Keratinocyte (primary cell): ENCODE results near the gene FAM78B. TPM values are rescaled to one million over a fixed set of nuclear protein-coding genes. Genes with fewer than 3 reads are reported as not detected.

ENCODE experiments used
- DNase-seq: peaks from one replicate; pipeline ENCODE4 v3.0.0-alpha.2; 2011; ENCODE audit warnings: low read depth, missing footprints, low spot score
- FAIRE-seq: peaks from 2 replicates; lab custom pipeline; 2011; peaks lifted over from hg19 to GRCh38; lab: Jason Lieb, UNC
- H2AFZ ChIP-seq: 2 replicates; pipeline ENCODE4 v1.6.0; 2012; ENCODE audit warnings: low read length, control low read depth, inconsistent platforms; ENCODE audit not compliant: control insufficient read depth
- H3K27ac ChIP-seq: 2 replicates; pipeline ENCODE4 v1.5.1; 2011; ENCODE audit warnings: low read length; ENCODE audit not compliant: control insufficient read depth, insufficient read depth
- H3K27me3 ChIP-seq: 3 replicates; pipeline ENCODE4 v1.6.0; 2011; ENCODE audit warnings: low read length; ENCODE audit not compliant: control insufficient read depth, insufficient read depth; ENCODE audit errors: extremely low read depth
- H3K36me3 ChIP-seq, 2 experiments: 2 replicates in 1 of 2; 3 replicates in 1 of 2; pipeline ENCODE4 v1.5.1; 2011; ENCODE audit warnings: low read length in 2 of 2, mild to moderate bottlenecking in 1 of 2; ENCODE audit not compliant: control insufficient read depth in 2 of 2, insufficient read depth in 2 of 2; ENCODE audit errors: extremely low read depth in 1 of 2
- H3K4me1 ChIP-seq: 3 replicates; pipeline ENCODE4 v1.5.1; 2011; ENCODE audit warnings: low read length; ENCODE audit not compliant: control insufficient read depth, insufficient read depth; ENCODE audit errors: extremely low read depth
- H3K4me2 ChIP-seq: 3 replicates; pipeline ENCODE4 v1.6.0; 2011; ENCODE audit warnings: low read depth, low read length; ENCODE audit not compliant: control insufficient read depth, insufficient read depth; ENCODE audit errors: extremely low read depth
- H3K4me3 ChIP-seq, 3 experiments: fragments of 200-600 bp in 1 of 3; sonication (generic) in 1 of 3; 2 replicates in 2 of 3; 3 replicates in 1 of 3; pipeline ENCODE4 v1.5.1; 2011 to 2016; ENCODE audit warnings: low read length in 3 of 3, mild to moderate bottlenecking in 3 of 3, control low read depth in 2 of 3, inconsistent platforms in 1 of 3, low read depth in 1 of 3, mixed read lengths in 1 of 3, mixed run types in 1 of 3, moderate library complexity in 1 of 3; ENCODE audit not compliant: control insufficient read depth in 2 of 3, insufficient read depth in 2 of 3; ENCODE audit errors: extremely low read depth in 1 of 3
- H3K79me2 ChIP-seq: 2 replicates; pipeline ENCODE4 v1.6.0; 2012; ENCODE audit warnings: low read length; ENCODE audit not compliant: control insufficient read depth, insufficient read depth
- H3K9ac ChIP-seq: 3 replicates; pipeline ENCODE4 v1.6.0; 2011; ENCODE audit warnings: low read length; ENCODE audit not compliant: control insufficient read depth, insufficient read depth; ENCODE audit errors: extremely low read depth
- H3K9me1 ChIP-seq: 3 replicates; pipeline ENCODE4 v1.6.0; 2011; ENCODE audit warnings: low read length; ENCODE audit not compliant: control insufficient read depth, insufficient read depth; ENCODE audit errors: extremely low read depth
- H3K9me3 ChIP-seq: 2 replicates; pipeline ENCODE4 v1.5.1; 2012; ENCODE audit warnings: low read depth, low read length; ENCODE audit not compliant: control insufficient read depth
- H4K20me1 ChIP-seq: 3 replicates; pipeline ENCODE4 v1.6.0; 2011; ENCODE audit warnings: low read length; ENCODE audit not compliant: control insufficient read depth, insufficient read depth; ENCODE audit errors: extremely low read depth
- EZH2 ChIP-seq: IDR thresholded peaks from one replicate; pipeline ENCODE4 v1.6.1; 2012; ENCODE audit warnings: inconsistent platforms, mild to moderate bottlenecking, low read length, moderate library complexity
- dilution Hi-C: fragments of 300-500 bp; cut with MboI; formaldehyde crosslinking; loops from one replicate; pipeline ENCODE4 v1.7.0; 2020; ENCODE audit warnings: low sequenced_read_pairs; ENCODE audit not compliant: extremely low pct_ligation_motif_present
- polyA plus RNA-seq, 5 experiments: library from polyadenylated mRNA; depleted of rRNA in 3 of 5; stranded (reverse) in 3 of 5; stranded (forward) in 1 of 5; unstranded in 1 of 5; fragments of >200 nt; gene quantifications; 1 replicate in 1 of 5; 2 replicates in 3 of 5; 3 replicates in 1 of 5; pipeline versions ENCODE4 v1.2.1 to v1.2.3, GENCODE V29; 2011 to 2012; ENCODE audit warnings: missing spikeins in 2 of 5, low read depth in 1 of 5, low replicate concordance in 1 of 5
- TF ChIP-seq, protein P1 (sequence below), 3 experiments: IDR thresholded peaks in 1 of 3; conservative IDR thresholded peaks in 1 of 3; optimal IDR thresholded peaks in 1 of 3; 2 replicates in 2 of 3; 3 replicates in 1 of 3; pipeline versions ENCODE3 to v1.5.1; 2011; ENCODE audit warnings: low read length in 3 of 3, mild to moderate bottlenecking in 3 of 3, moderate library complexity in 2 of 3, control low read depth in 1 of 3, inconsistent platforms in 1 of 3; ENCODE audit not compliant: insufficient read depth in 2 of 3; ENCODE audit errors: extremely low read depth in 1 of 3

Gene FAM78B
- polyA plus RNA-seq, 1 donor (not counting 4 experiments of a cell fraction or from before 2014, with no cell fraction given): 0.07 TPM

DNA sequence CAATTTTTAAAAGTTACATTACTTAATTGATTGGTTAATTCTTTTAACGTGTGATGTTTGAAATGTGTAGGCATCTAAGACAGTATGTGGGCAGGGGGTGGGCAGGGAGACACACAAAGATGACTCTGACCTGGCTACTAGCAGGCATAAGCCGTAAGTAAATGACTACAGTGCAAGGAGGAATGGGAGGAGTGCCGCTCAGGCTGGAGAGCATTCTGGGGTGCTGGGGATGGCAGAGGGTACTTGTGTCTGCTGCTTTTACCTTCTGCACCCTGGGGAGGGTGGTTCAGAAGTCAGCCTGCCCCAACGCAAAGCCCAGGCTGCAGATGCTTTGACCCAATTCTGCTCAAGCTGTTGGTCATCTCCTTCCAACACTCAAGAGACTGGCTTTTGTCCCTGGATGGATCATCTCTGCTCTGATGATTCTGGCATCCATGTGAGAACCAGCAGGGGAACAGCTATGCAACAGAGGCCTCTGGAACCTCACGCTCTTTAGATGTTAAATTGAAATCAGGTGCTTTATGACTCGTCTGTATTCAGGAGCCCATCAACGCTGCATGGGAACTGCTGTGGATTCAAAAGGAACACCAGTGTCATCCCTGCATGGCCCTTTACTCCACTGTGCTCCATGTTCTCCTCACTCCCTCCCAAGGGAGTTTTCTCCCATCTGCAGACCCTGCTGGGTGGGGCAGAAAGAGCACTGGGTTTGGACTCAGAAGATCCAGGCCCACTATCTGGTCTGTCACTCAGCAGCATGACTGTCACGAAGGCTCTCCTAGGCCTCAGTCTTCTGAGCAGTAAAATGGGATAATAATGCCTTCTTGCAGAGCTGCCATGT lies 78.8 kb downstream of the FAM78B start:
- Histone ChIP-seq H3K9ac (no peak overlapping the region), H3K4me2 (no peak overlapping the region), H2AFZ (no peak overlapping the region), H3K4me3 (no peak overlapping the region), H3K9me3 (peaks cover 1% of the 10 kb centered on the region), H3K4me1 (no peaks in the 10 kb centered on the region), H3K36me3 (no peaks in the 10 kb centered on the region), H4K20me1 (no peaks in the 10 kb centered on the region), H3K27me3 (no peaks in the 10 kb centered on the region), H3K9me1 (no peaks in the 10 kb centered on the region), H3K27ac (no peak overlapping the region), H3K79me2 (no peaks in the 10 kb centered on the region)
- dilution Hi-C loops: no loop called here
- FAIRE-seq: no peak
- DNase-seq: no peak
- no peak for TF ChIP-seq EZH2
- TF ChIP-seq, protein P1, sequence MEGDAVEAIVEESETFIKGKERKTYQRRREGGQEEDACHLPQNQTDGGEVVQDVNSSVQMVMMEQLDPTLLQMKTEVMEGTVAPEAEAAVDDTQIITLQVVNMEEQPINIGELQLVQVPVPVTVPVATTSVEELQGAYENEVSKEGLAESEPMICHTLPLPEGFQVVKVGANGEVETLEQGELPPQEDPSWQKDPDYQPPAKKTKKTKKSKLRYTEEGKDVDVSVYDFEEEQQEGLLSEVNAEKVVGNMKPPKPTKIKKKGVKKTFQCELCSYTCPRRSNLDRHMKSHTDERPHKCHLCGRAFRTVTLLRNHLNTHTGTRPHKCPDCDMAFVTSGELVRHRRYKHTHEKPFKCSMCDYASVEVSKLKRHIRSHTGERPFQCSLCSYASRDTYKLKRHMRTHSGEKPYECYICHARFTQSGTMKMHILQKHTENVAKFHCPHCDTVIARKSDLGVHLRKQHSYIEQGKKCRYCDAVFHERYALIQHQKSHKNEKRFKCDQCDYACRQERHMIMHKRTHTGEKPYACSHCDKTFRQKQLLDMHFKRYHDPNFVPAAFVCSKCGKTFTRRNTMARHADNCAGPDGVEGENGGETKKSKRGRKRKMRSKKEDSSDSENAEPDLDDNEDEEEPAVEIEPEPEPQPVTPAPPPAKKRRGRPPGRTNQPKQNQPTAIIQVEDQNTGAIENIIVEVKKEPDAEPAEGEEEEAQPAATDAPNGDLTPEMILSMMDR (optimal IDR thresholded peaks at IDR 0.05 in 1 of 3, IDR thresholded peaks at IDR 0.05 in 1 of 3, conservative IDR thresholded peaks at IDR 0.05 in 1 of 3; ENCODE audit: extremely low read depth in 1 of 3, insufficient read depth in 2 of 3, low read length in 3 of 3): no peak

DNA sequence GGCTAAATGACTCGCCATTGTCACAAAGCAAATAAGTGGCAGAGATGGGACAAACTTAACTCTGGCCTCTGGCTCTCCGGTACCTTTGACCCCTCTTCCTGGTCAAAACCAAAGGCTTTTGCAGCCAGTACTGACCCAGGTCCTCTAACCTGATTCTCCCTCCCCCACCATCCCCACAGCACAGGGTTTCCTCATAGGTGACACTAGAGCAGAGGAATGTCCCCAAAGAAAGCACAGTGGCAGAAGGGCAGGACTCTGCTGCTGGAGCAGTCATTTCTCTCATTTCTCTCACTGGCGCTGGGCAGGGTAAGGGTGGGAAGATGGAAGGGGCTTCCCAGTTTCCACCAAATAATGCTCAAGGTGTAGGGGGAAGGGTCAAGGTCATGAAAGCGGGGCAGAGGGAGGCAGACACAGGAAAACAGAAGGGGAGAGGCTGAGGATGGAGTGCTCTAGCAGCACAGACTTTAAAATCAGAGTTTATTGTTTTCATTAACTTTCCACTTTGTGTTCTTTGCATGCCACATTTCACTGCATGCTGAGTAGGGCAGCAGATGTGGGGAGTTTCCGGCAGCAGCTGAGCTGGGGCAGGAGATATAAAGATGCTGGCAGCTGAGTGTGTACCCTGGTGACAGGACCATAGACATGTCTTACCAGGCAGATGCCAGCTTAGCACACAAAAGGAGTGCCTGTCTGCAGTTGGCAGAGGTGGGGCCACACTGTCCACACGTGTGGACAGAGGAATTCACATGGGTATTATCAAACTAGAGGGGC lies 80.5 kb downstream of the FAM78B start:
- DNase-seq (no peak), FAIRE-seq (no peak)
- no peak overlapping the region for H3K4me3 ChIP-seq
- H3K9me1 ChIP-seq: no peaks in the 10 kb centered on the region
- no peaks in the 10 kb centered on the region for H3K79me2 ChIP-seq
- H3K9me3 ChIP-seq: peaks cover 1% of the 10 kb centered on the region
- H3K4me2 ChIP-seq: no peak overlapping the region
- no peak overlapping the region for H3K27ac ChIP-seq
- no peaks in the 10 kb centered on the region for H3K4me1 ChIP-seq
- dilution Hi-C loops: no loop called here
- no peaks in the 10 kb centered on the region for H3K36me3 ChIP-seq
- H3K9ac ChIP-seq: no peak overlapping the region
- no peaks in the 10 kb centered on the region for H4K20me1 ChIP-seq
- H3K27me3 ChIP-seq: no peaks in the 10 kb centered on the region
- TF ChIP-seq, protein P1 (optimal IDR thresholded peaks at IDR 0.05 in 1 of 3, IDR thresholded peaks at IDR 0.05 in 1 of 3, conservative IDR thresholded peaks at IDR 0.05 in 1 of 3; ENCODE audit: extremely low read depth in 1 of 3, insufficient read depth in 2 of 3, low read length in 3 of 3): no peak
- TF ChIP-seq EZH2: no peak
- no peak overlapping the region for H2AFZ ChIP-seq
